Measurements from ENCODE around the gene TCOF1. TPM values are rescaled to one million over a fixed set of nuclear protein-coding genes. Genes with fewer than 3 reads are reported as not detected.

Gene TCOF1
- total RNA-seq, 4 donors from 2014 or later: 9.4 to 40.0 (median 20.1) TPM

DNA sequence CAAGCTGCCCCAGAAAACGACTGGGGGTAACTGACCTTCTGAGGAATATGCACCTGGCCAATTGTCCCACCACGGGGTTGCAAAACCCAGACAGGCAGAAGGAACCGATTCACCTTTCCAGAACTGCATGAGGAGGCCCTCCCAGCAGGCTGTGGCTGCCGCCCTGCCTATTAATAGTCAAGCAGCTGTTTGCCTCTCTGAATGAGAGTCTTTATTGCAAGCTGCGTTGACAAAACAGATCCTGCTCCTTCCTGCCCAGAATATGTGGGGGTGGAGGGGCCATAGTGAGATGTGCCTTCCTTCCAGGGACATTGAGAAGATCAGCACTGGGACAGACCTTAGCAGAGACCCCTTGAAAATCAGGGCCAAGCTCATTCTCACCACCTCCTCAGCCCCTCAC is 18.3 kb upstream of the TCOF1 start:
- Histone ChIP-seq H3K4me3 (no peak overlapping the region), H3K36me3 (no peaks in the 10 kb centered on the region), H3K4me1 (no peaks in the 10 kb centered on the region), H3K27me3 (no peaks in the 10 kb centered on the region), H3K9me3 (no peaks in the 10 kb centered on the region), H3K27ac (no peak overlapping the region)
- DNase-seq: no peak
- intact Hi-C loops (cut with DNase I; ENCODE audit: low total_unique reads): no loop called here
- TF ChIP-seq, protein P1, sequence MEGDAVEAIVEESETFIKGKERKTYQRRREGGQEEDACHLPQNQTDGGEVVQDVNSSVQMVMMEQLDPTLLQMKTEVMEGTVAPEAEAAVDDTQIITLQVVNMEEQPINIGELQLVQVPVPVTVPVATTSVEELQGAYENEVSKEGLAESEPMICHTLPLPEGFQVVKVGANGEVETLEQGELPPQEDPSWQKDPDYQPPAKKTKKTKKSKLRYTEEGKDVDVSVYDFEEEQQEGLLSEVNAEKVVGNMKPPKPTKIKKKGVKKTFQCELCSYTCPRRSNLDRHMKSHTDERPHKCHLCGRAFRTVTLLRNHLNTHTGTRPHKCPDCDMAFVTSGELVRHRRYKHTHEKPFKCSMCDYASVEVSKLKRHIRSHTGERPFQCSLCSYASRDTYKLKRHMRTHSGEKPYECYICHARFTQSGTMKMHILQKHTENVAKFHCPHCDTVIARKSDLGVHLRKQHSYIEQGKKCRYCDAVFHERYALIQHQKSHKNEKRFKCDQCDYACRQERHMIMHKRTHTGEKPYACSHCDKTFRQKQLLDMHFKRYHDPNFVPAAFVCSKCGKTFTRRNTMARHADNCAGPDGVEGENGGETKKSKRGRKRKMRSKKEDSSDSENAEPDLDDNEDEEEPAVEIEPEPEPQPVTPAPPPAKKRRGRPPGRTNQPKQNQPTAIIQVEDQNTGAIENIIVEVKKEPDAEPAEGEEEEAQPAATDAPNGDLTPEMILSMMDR (IDR thresholded peaks at IDR 0.05): no peak
- TF ChIP-seq POLR2A (IDR thresholded peaks at IDR 0.05): no peak

DNA sequence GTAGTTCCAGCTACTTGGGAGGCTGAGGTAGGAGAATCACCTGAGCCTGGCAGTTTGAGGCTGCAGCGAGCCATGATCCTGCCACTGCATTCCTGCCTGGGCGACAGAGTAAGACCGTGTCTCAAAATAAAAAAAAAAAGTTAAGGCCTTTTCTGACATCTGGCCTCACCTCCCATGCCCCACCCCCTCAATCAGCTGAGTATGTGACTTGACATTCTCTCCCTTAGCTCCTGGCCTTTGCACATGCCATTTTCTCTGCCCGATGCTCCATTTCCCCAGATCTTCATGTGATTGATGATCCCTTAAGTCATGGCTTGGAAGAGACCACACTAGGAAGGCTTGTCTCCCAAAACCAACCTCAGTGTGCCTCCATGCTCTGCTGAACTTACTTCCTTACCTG is 17.7 kb upstream of the TCOF1 start:
- Histone ChIP-seq H3K4me3 (no peak overlapping the region), H3K4me1 (no peaks in the 10 kb centered on the region), H3K9me3 (no peaks in the 10 kb centered on the region), H3K27me3 (no peaks in the 10 kb centered on the region), H3K36me3 (no peaks in the 10 kb centered on the region), H3K27ac (no peak overlapping the region)
- TF ChIP-seq, protein P1 (IDR thresholded peaks at IDR 0.05): no peak
- TF ChIP-seq POLR2A (IDR thresholded peaks at IDR 0.05): no peak
- no peak for DNase-seq
- intact Hi-C loops (cut with DNase I; ENCODE audit: low total_unique reads): loop anchor here (10.0 kb wide), 1 partner anchor 65 kb away; no protein-coding TSS in a partner anchor

DNA sequence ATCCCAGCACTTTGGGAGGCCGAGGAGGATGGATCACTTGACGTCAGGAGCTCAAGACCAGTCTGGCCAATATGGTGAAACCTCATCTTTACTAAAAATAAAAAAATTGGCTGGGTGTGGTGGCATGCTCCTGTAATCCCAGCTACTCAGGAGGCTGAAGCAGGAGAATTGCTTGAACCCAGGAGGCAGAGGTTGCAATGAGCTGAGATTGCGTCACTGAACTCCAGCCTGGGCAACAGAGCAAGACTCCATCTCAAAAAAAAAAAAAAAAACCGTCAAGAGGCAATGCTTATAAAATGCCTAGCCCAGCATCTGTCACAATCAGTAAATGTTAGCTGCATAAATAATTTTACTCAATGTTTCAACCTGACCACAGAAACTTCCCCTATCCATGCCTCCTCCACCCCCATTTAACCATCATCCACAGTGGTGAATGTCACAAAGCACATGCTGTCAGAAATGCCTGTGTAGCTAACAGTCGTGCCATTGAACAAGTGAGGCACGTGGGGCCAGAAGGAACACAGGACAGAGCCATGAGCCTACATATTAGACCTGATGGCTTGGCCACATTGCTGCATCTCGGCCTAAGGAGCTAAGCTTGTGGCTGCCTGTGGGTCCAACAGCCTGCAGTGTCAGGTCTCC is 16.8 kb upstream of the TCOF1 start:
- H3K9me3 ChIP-seq: no peaks in the 10 kb centered on the region
- no peak for TF ChIP-seq POLR2A (IDR thresholded peaks at IDR 0.05)
- TF ChIP-seq, protein P1 (IDR thresholded peaks at IDR 0.05): no peak
- H3K4me3 ChIP-seq: no peak overlapping the region
- H3K36me3 ChIP-seq: no peaks in the 10 kb centered on the region
- H3K27me3 ChIP-seq: no peaks in the 10 kb centered on the region
- no peak for DNase-seq
- intact Hi-C loops (cut with DNase I; ENCODE audit: low total_unique reads): loop anchor here (10.0 kb wide), 1 partner anchor 66 kb away; no protein-coding TSS in a partner anchor
- H3K4me1 ChIP-seq: no peaks in the 10 kb centered on the region
- H3K27ac ChIP-seq: no peak overlapping the region

DNA sequence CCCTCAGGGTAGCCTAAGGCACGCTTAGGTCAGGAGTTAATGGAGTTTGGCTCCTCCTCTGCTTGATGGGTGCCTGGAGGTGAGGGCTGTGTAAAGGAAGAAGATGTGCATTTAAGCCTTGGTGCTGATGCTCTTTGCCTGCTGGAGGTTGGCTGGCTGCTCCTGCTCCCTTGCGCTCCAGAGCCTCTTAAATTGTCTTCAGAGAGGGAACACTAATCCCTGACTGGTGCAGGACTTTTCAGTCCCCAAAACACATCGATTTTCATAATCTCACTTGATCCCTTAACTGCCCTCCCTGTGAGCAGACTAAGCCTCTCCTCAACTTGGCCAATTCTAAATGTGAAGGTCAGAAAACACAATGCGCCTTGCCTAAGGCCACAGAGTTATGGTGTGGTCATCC is 16.2 kb upstream of the TCOF1 start:
- Histone ChIP-seq H3K27ac (no peak overlapping the region), H3K27me3 (no peaks in the 10 kb centered on the region), H3K4me1 (no peaks in the 10 kb centered on the region), H3K9me3 (no peaks in the 10 kb centered on the region), H3K36me3 (no peaks in the 10 kb centered on the region), H3K4me3 (no peak overlapping the region)
- no peak for DNase-seq
- intact Hi-C loops (cut with DNase I; ENCODE audit: low total_unique reads): loop anchor here (10.0 kb wide), 1 partner anchor 67 kb away; no protein-coding TSS in a partner anchor
- TF ChIP-seq, protein P1 (IDR thresholded peaks at IDR 0.05): no peak
- TF ChIP-seq POLR2A (IDR thresholded peaks at IDR 0.05): no peak

DNA sequence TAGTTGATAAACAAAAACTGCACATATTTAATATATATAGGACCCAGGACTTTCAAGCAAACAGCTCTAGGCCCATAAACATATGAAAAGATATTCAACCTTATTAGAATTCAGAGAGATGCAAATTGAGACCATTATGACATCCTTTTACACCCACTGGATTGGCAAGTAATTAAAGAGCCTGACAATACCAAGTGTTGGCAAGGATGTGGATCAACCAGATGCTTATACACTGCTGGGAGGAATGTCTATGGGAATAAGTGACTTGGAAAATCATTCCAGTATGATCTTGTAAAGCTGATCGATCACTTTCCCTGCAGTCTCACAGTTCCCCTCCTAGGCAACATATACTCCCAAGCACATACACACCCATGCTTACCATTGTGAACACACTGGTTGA is 15.5 kb upstream of the TCOF1 start:
- H3K36me3 ChIP-seq: no peaks in the 10 kb centered on the region
- H3K4me1 ChIP-seq: no peaks in the 10 kb centered on the region
- no peaks in the 10 kb centered on the region for H3K9me3 ChIP-seq
- H3K27me3 ChIP-seq: no peaks in the 10 kb centered on the region
- TF ChIP-seq, protein P1 (IDR thresholded peaks at IDR 0.05): no peak
- no peak for TF ChIP-seq POLR2A (IDR thresholded peaks at IDR 0.05)
- intact Hi-C loops (cut with DNase I; ENCODE audit: low total_unique reads): loop anchor here (10.0 kb wide), 1 partner anchor 67 kb away; no protein-coding TSS in a partner anchor
- no peak overlapping the region for H3K4me3 ChIP-seq
- no peak for DNase-seq
- no peak overlapping the region for H3K27ac ChIP-seq
